EH (cell line): ENCODE measurements around the gene CFAP52.
"Not testable (repeated sequence)": the region's sequence is repeated elsewhere in the genome, so short reads cannot be mapped to it uniquely, and the experiment has no call there.

ENCODE experiments used
- DNase-seq: peaks from one replicate; pipeline ENCODE4 v3.0.0-alpha.2; 2015; ENCODE audit warnings: low read depth

CFAP52 gene, protein sequence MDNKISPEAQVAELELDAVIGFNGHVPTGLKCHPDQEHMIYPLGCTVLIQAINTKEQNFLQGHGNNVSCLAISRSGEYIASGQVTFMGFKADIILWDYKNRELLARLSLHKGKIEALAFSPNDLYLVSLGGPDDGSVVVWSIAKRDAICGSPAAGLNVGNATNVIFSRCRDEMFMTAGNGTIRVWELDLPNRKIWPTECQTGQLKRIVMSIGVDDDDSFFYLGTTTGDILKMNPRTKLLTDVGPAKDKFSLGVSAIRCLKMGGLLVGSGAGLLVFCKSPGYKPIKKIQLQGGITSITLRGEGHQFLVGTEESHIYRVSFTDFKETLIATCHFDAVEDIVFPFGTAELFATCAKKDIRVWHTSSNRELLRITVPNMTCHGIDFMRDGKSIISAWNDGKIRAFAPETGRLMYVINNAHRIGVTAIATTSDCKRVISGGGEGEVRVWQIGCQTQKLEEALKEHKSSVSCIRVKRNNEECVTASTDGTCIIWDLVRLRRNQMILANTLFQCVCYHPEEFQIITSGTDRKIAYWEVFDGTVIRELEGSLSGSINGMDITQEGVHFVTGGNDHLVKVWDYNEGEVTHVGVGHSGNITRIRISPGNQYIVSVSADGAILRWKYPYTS

DNA sequence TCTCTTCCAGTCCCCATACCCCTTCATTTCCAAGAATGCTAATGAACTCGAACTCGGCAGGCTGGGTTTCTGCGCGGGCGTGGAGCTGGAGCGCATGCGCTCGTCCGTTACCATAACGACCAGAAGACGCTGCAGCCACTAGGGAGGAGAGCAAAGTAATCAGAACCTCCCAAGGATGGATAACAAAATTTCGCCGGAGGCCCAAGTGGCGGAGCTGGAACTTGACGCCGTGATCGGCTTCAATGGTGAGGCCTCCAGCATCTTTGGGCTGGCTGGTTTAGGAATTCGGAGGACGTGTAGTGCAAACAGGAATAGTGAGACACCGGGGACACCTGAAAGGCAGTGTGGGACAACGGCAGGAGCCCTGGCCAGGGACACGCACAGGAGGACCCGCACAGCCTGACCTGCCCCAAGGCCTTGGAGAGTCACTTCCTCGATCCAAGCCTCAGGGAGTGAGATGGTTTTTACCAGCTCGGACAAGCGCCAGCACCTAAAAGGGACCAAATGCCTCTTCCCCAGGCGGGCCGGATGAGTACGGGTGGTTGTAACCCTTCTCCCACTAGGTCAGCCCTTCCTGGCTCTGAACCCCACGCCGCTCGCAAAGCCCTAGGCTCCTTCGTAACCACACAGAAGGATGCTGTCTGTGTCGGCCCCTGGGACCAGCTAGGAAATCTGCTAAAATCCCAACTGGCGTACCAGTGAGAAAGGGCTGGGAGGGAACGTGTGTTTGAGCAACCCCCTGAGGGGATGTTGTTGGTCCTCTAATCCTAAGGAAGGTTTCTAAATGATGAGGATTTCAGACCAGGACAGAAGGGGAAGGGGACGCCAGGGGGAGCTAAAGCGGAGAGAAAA is at the start of gene CFAP52:
Gene CFAP52 (plus strand): TSS at position 122 of the 852 bp plus-strand sequence. CDS start 54 bp downstream, at position 176.
- peak; percentile 83 for DNase-seq

DNA sequence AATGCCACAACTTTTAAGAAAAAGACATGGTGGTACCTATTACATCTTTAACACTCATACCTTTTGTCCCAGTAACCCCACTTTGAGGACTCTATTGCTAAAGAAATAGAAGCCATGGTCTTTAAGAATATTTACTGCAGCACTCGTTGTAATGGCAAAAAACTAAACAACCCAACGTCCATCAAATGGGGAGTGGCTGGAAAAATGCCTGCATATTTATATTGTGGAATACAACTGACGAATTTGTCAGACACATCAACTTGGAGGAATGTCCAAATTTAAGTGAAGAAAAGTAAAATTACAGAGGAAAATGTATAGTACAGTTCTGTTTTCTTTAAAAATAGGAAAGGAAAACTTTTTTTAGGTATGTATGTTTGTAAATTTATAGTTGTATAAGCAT is 48.7 kb upstream of the CFAP52 start:
- DNase-seq: no peak

DNA sequence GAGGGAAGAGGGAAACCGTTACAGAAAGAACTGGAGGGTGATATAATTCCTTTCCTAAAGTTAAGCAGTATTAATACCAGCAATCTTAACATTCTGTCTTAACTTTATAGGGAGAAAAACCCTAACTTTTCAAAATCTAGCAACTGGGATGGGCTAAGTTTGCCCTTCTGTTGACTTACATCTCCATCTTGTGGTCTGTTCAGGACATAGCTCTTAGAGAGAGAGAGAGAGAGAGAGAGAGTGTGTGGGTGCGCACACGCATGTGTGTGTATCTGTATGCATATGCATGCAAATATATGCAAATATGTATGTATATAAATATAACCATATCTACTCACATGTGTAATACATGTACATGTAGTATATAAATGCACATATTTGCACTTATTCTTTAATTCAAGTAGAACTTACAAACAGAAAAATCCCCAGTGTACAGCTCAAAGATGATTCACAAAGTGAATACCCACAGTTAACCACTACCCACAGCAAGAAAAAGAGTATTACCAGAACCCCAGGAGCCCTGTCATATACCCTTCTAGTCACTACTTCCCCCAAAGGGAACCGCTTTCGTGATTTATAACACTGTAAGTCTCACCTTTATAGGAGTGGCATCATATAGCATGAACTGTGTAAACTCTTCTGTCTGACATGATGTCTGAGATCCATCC is 47.3 kb upstream of the CFAP52 start:
- peak; percentile 41 for DNase-seq

DNA sequence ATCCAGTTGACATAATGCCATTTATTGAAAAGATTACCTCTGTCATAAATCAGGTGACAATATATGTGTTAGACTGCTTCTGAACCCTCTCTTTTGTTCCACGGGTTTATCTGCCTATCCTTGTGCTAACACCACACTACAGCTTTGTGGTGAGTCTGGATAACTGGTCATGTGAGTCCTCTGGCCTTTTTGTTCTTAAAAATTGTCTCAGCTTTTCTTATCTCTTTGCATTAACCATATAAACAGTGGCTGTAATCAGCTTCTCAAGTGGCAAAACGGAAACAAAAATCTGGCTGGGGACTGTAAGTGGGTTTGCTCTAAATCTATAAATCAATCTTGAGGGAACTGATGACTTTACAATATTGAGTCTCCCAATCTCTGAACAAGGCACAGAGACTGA is 45.4 kb upstream of the CFAP52 start:
- no peak for DNase-seq

DNA sequence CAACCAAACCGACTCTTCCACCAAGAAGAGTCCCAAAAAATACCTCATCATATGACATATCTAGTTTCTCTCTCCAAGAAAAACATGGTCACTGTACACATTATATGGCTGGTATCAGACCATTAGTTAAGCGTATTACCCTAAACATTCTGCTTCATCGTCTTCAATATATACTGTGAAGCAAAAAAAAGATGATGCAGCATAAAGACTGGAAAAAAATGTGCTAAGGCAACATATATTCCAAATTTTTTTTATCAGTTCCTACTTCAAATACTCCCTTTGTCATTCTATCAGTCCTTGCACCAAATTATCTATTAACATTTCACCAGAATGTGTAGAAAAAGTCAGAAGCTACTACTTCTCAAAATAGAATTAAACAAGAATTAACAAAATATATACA is 43.7 kb upstream of the CFAP52 start:
- DNase-seq: no peak

DNA sequence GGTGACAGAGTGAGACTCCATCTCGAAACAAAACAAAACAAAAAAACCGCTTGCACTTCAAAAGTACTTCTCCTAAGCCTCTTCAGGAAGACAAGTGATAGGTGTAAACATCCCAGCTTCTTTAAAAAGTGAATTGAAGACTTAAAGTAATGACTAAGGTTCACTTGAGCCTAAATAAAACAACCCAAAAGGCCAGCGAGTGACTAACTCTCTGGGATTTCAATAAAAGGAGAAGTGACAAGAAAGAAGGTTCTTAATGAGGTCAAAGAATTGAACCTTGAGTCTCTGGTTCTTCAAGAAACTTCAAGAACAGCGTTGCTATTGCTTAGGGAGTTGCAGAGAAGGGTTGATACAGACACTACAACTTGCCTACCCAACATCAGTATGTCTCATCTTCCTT is 43.0 kb upstream of the CFAP52 start:
- DNase-seq: no peak

DNA sequence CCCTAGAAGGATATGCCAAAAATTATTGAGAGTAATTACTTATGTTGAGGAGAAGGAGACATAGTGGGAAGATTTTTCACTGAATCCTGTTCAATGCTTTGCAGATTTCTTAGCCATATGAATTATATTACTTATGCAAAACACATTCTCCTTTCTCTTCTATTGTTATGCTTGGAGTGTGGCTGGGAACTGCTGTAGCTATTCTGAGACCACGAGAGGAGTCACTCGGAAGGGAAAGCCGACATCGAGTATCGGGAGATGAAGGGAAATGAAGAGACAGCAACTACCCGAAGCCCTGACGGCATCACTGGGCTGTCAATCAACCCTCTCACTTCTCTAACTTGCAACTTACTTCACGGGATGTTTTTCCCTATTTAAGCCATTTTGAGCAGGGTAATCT is 40.4 kb upstream of the CFAP52 start:
- no peak for DNase-seq

DNA sequence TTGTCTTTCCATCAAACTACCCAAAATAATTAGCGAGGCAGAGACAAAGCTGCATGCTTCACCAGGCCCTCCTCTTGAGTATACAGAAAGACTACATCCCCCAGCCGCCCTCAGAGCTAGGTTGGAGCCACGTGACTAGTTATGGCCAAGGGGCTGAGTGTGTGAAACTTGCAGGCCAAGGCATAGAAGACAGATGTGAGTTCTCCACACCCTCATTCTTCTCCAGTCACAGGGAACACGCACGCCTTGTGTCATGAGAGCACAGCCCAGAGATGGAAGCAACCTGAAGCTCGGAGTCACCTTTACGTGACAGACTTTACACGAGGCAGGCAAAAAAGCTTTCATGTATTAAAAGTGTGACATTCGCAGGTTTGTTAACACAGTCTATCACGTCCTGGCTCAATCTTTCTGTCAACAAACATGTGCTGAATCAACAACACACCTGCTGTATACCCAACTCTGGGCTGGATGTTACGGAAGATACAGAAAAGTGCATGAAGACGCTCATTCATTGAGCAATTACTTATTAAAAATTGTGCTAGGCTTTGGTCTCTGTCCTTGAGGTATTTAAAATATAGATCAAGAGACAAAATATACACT is 39.2 kb upstream of the CFAP52 start:
- no peak for DNase-seq

DNA sequence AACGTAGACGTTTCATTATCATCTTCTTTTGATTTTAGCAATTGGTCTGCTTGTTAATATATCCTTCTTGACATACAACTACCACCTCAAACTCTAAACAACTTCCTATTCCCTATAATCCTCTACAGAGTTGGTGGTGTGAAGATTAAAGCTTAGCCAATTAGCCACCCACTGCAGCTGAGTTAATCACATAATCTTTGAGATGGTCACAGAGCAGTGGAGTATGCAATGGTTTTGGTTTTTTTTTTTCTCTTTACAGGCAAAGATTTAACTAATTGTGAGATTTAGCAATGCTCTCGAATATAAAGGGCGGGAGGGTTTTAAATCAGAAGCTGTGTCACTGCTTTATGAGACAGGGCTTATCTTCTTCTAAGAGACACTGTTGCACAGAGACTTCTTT is 37.8 kb upstream of the CFAP52 start:
- no peak for DNase-seq

DNA sequence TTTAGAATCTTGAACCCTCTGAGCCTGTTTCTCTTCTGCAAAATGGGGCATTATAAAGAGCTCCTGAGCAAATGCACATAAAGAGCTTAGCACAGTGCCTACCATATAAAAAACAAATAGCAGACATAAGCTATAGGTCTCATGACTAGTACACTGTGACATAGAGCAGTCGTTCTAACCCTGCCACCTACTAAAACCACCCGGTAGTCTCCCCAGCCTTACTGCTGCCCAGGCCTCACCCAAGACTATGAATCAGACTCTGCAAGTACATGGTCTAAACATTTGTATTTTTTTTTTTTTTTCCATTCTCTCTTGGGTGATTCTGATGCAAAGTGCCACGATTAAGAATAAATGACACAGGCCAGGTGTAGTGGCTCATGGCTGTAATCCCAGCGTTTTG is 34.7 kb upstream of the CFAP52 start:
- DNase-seq: no peak

DNA sequence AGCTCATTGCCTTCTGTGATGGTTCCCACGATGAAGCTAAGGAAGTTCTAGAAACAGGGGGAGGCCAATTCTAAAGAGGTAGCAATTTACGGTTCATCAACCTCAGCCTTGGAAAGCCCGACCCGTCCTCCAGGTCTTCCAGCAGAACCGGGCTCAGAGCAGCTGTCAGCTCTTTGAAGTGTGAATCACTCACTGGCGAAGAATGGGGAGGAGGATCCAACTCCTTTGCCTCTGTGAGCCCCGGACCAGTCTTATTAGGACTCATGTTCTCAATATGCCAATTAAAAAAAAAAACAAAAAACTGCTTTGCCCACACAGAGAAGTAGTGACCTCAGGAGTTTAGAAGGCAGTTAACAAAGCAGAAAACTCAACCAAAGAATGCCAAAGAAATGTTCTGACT is 32.2 kb upstream of the CFAP52 start:
- no peak for DNase-seq

DNA sequence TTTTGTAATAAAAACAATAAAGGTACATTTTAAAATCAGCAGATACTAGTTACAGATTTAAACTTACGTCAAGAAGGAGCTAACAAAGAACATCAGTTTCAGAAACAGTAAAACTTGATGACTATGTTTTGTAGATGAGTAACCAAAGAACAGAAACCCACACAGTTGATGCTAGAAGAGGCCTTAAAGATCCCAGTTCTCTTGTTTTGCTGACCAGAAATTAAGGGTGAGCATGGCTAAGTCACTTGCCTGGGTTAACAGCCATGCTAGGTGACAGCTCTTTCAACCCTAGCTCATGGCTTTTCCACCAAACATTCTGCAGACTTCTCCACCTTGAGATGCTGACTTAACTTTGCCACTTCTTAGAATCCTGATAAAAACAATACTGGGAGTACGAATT is 27.2 kb upstream of the CFAP52 start:
- no peak for DNase-seq

DNA sequence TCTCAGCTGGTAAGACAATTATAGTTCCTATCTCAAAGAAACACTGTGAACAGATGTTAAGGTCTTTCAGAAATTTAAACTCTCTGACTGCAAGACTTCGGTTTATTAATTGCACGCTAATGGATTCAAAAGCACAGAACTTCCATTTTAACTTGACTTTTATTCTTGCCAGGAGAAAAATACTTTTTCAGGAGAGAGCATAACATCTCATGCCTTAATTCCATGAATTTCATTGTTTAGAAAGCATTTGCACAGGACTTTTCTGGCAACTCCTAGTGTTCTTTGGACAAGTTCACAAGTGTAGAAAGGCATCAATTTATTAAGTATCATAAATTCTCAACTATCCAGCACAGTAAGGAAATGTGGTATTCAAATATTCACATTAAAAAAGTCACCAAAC is 23.3 kb upstream of the CFAP52 start:
- DNase-seq: no peak

DNA sequence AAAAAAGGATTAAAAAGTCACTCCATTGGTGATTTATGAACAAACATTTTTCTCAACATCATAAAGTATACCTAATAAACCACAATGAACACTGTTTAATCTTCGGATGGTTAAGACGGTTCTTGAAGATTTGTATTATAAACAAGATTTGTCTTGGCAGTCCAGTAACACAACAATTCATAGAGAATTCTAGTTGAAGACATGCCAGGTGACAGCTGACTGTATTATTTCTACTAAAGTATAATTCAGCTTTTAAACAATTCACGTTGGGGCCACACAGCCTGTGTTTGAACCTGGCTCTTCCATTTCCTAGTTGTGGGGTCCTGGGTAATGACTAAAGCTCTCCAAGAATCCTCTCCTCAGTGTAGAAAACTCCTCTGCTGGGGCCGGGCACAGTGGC is 22.8 kb upstream of the CFAP52 start:
- no peak for DNase-seq

DNA sequence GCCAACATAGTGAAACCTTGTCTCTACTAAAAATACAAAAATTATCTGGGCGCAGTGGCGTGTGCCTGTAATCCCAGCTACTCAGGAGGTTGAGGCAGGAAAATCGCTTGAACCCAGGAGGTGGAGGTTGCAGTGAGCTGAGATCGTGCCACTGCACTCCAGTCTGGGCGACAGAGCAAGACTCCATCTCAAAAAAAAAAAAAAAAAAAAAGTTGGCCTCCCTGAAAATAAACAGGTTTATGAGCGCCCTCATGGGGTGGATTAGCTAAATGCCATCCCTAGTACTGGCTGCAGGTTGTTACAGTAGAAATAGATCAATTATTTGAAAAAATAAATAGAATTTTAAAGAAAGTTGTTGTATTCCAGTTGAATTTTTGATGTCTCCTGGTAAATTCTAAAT is 21.7 kb upstream of the CFAP52 start:
- DNase-seq: peak; percentile 45

DNA sequence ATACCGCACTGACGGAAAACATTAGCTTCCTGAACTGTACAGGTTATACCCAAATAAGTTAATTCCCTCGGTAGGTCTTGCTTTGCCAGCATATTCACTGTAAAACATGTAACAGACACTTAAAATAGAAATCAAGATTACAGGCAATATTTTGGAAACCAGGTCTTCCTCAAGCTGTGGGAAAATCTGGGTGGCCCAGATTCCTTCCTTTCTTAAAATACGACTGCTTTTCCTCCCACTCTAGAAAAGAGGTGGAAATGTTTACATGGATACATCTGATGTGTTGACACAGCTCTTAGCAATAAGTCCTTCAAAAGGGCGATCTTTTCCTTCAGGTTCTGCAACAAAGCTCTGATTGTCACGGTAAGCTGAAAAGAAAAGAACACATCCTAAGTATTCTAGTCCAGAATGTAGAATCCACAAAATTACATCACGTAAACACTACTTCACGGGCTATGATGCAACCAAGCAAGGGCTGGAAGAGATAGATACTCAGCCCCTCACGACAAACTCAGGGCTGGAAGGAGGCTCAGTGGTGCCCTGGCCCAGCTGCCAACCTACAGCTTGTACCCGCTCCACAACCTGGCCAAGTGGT is 19.2 kb upstream of the CFAP52 start:
- DNase-seq: no peak

DNA sequence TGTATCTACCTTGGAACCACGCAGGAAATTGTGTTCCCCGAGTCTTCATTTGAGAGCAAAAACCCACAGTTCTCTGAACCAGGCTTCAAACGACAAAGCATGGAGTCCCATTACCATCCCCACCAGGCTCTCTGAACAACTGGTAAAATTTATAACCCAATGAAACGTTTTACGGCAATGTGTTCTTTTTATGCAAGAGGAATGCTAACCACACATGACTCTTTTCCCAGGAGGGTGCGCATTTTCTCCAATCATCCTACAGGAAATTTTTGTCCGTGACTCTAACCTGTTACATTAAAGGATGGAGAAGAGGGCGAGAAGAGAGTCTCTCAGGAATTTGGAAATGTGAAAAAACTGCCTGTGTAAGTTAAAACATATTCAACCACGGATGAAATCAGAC is 18.6 kb upstream of the CFAP52 start:
- no peak for DNase-seq

DNA sequence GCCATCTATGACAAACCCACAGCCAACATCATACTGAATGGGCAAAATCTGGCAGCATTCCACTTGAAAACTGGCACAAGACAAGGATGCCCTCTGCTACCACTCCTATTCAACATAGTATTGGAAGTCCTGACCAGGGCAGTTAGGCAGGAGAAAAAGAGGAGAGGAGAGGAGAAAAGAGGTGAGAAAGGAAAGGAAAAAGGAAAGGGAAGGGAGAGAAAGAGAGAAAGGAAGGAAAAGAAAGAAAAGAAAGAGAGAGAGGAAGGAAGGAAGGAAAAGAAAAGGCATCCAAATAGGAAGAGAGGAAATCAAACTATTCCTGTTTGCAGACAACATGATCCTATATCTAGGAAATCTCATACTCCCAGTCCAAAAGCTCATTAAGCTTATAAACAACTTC is 12.3 kb upstream of the CFAP52 start:
- DNase-seq: no peak

DNA sequence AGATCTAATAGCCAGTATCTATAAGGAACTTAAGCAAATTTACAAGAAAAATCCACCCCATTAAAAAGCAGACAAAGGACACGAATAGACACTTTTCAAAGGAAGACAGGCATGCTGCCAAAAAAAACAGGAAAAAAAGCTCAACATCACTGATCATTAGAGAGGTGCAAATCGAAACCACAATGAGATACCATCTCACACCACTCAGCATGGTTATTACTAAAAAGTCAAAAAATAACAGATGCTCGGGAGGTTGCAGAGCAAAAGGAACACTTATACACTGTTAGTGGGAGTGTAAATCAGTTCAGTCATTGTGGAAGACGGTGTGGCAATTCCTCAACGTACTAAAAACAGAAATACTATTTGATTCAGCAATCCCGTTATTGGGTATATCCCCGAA is 10.4 kb upstream of the CFAP52 start:
- peak; percentile 37 for DNase-seq

DNA sequence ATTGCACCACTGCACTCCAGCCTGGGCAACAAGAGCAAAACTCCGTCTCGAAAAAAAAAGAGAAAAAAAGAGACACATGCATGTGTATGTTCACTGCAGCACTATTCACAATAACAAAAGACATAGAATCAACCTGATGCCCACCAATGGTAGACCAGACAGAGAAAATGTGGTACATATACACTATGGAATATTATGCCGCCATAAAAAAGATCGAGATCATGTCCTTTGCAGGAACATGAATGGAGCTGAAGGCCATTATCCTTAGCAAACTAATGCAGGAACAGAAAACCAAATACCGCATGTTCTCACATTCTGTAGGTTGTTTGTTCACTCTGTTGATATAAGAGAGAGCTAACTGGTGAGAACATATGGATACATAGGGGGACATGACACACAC is 9.7 kb upstream of the CFAP52 start:
- not testable (repeated sequence) for DNase-seq

DNA sequence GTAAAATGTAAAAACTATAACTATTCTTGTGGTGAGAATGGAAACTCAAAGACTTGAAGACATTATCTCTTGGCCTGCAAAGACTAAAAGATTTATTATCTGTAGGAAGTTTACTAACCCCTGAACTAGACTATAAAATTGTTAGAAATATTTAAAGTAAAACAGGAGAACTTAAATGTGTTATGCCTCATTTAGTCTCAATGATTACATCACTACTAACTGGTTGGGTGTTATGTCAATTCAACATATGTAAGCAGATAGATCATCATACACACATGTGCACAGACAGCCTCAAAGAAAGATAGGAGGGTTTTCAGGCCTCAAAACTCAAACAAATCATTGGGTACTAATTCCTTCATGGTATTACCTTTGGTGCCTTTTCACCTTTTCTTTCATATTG is 8.4 kb upstream of the CFAP52 start:
- DNase-seq: no peak
